Muscle of leg (tissue), 11 donors: ENCODE results near the gene AUTS2. TPM values are rescaled to one million over a fixed set of nuclear protein-coding genes. Genes with fewer than 3 reads are reported as not detected.

Experiments used
- DNase-seq: peaks from one replicate; pipeline ENCODE4 v3.0.0; 2013
- H3K27ac ChIP-seq: one replicate; pipeline ENCODE4 v1.5.1; 2013; ENCODE audit warnings: mild to moderate bottlenecking, low read length, control low read depth
- H3K27me3 ChIP-seq: one replicate; pipeline ENCODE4 v1.6.1; 2013; ENCODE audit warnings: low read length; ENCODE audit not compliant: control insufficient read depth, insufficient read depth
- H3K36me3 ChIP-seq: one replicate; pipeline ENCODE4 v1.6.1; 2013; ENCODE audit warnings: low read length; ENCODE audit not compliant: control insufficient read depth, insufficient read depth
- H3K4me1 ChIP-seq: one replicate; pipeline ENCODE4 v1.6.1; 2013; ENCODE audit warnings: low read length; ENCODE audit not compliant: control insufficient read depth, insufficient read depth
- H3K4me3 ChIP-seq: one replicate; pipeline ENCODE4 v1.5.1; 2013; ENCODE audit warnings: low read length, control low read depth
- H3K9me3 ChIP-seq: replicated peaks from 2 replicates; pipeline ENCODE4 v1.6.1; 2013; ENCODE audit warnings: low read depth, low read length; ENCODE audit not compliant: control insufficient read depth
- WGBS: methylation state at CpG from one replicate; pipeline ENCODE4 v1.1.5; 2013; ENCODE audit warnings: missing lambda C conversion rate; ENCODE audit not compliant: insufficient coverage; 5-methylcytosine and 5-hydroxymethylcytosine counted together
- polyA plus RNA-seq, 8 donors: library from polyadenylated mRNA; unstranded; fragments of 120-200 nt; gene quantifications; one replicate each; pipeline versions ENCODE4 v1.2.1 to v1.2.3, GENCODE V29; 2013; ENCODE audit warnings: inconsistent platforms in 1 of 8, low replicate concordance in 1 of 8; ENCODE audit not compliant: insufficient read length in 8 of 8, insufficient read depth in 1 of 8
- total RNA-seq: library from RNA; stranded (reverse); fragments of 120-200 nt; gene quantifications from one replicate; pipeline ENCODE4 v1.2.4, GENCODE V29; 2013

AUTS2 gene
- total and polyA plus RNA-seq, 9 donors = 28.6 to 92.3 (median 58.8) TPM

- no peaks in the 10 kb centered on the region for H3K36me3 ChIP-seq
- no peaks in the 10 kb centered on the region for H3K9me3 ChIP-seq
- DNase-seq = no peak
- no peak overlapping the region for H3K27ac ChIP-seq
- H3K27me3 ChIP-seq = no peaks in the 10 kb centered on the region
- no peaks in the 10 kb centered on the region for H3K4me1 ChIP-seq
- H3K4me3 ChIP-seq = no peak overlapping the region
These were observed 434.4 kb downstream of the AUTS2 start for GRCh38 chr7:70032649-70033048.

- DNase-seq = no peak
- Histone ChIP-seq H3K4me1 (no peaks in the 10 kb centered on the region), H3K27me3 (no peaks in the 10 kb centered on the region), H3K36me3 (no peaks in the 10 kb centered on the region), H3K9me3 (no peaks in the 10 kb centered on the region), H3K27ac (no peak overlapping the region), H3K4me3 (no peak overlapping the region)
These were observed 435.0 kb downstream of the AUTS2 start for GRCh38 chr7:70033226-70033625.

GRCh38 chr7:70034999-70035398, 436.7 kb downstream of the AUTS2 start:
- Histone ChIP-seq H3K9me3 (no peaks in the 10 kb centered on the region), H3K36me3 (no peaks in the 10 kb centered on the region), H3K27ac (no peak overlapping the region), H3K27me3 (no peaks in the 10 kb centered on the region), H3K4me1 (no peaks in the 10 kb centered on the region), H3K4me3 (no peak overlapping the region)
- DNase-seq = no peak

- no CpG with 5 or more reads among the region's 4 CpGs for WGBS
- no peak overlapping the region for H3K27ac ChIP-seq
These were observed 437.2 kb downstream of the AUTS2 start for GRCh38 chr7:70035519-70035918.

GRCh38 chr7:70035955-70036354, 437.7 kb downstream of the AUTS2 start:
- Histone ChIP-seq H3K27ac (no peak overlapping the region), H3K9me3 (no peaks in the 10 kb centered on the region), H3K36me3 (no peaks in the 10 kb centered on the region), H3K27me3 (no peaks in the 10 kb centered on the region), H3K4me1 (no peaks in the 10 kb centered on the region), H3K4me3 (no peak overlapping the region)
- no peak for DNase-seq
- WGBS = 89% methylated on average over 5 of the region's 6 CpGs

More at GRCh38 chr7:70035519-70035918, 437.2 kb downstream of the AUTS2 start:
- no peaks in the 10 kb centered on the region for H3K4me1 ChIP-seq
- H3K4me3 ChIP-seq = no peak overlapping the region
- DNase-seq = no peak
- no peaks in the 10 kb centered on the region for H3K36me3 ChIP-seq
- H3K27me3 ChIP-seq = no peaks in the 10 kb centered on the region
- H3K9me3 ChIP-seq = no peaks in the 10 kb centered on the region

GRCh38 chr7:70036695-70037094, 438.4 kb downstream of the AUTS2 start:
- Histone ChIP-seq H3K36me3 (no peaks in the 10 kb centered on the region), H3K4me3 (no peak overlapping the region), H3K4me1 (no peaks in the 10 kb centered on the region), H3K9me3 (no peaks in the 10 kb centered on the region), H3K27me3 (no peaks in the 10 kb centered on the region), H3K27ac (no peak overlapping the region)
- 100% methylated on average over 1 of the region's 1 CpG for WGBS
- no peak for DNase-seq

- H3K9me3 ChIP-seq = no peaks in the 10 kb centered on the region
- no peaks in the 10 kb centered on the region for H3K36me3 ChIP-seq
- no CpG with 5 or more reads among the region's 3 CpGs for WGBS
- no peak overlapping the region for H3K27ac ChIP-seq
- H3K4me3 ChIP-seq = no peak overlapping the region
- H3K4me1 ChIP-seq = no peaks in the 10 kb centered on the region
- H3K27me3 ChIP-seq = no peaks in the 10 kb centered on the region
- no peak for DNase-seq
These were observed 439.1 kb downstream of the AUTS2 start for GRCh38 chr7:70037171-70037933.

- no peaks in the 10 kb centered on the region for H3K27me3 ChIP-seq
- peaks cover 4% of the 10 kb centered on the region for H3K4me1 ChIP-seq
- DNase-seq = no peak
- H3K27ac ChIP-seq = no peak overlapping the region
- no peaks in the 10 kb centered on the region for H3K9me3 ChIP-seq
- no peaks in the 10 kb centered on the region for H3K36me3 ChIP-seq
- no peak overlapping the region for H3K4me3 ChIP-seq
- WGBS = no CpG with 5 or more reads among the region's 3 CpGs
These were observed 441.8 kb downstream of the AUTS2 start for GRCh38 chr7:70040051-70040450.

- Histone ChIP-seq H3K27me3 (no peaks in the 10 kb centered on the region), H3K4me1 (peaks cover 4% of the 10 kb centered on the region), H3K4me3 (no peak overlapping the region), H3K9me3 (no peaks in the 10 kb centered on the region), H3K27ac (no peak overlapping the region), H3K36me3 (no peaks in the 10 kb centered on the region)
- DNase-seq = peak; percentile 64
These were observed 442.9 kb downstream of the AUTS2 start for GRCh38 chr7:70040970-70041766.

- Histone ChIP-seq H3K9me3 (no peaks in the 10 kb centered on the region), H3K4me1 (peaks cover 4% of the 10 kb centered on the region), H3K4me3 (no peak overlapping the region), H3K27ac (no peak overlapping the region), H3K36me3 (no peaks in the 10 kb centered on the region), H3K27me3 (no peaks in the 10 kb centered on the region)
- DNase-seq = peak; percentile 61
- no CpG with 5 or more reads among the region's 3 CpGs for WGBS
These were observed 444.3 kb downstream of the AUTS2 start for GRCh38 chr7:70042533-70042932.
